HG02852 (cell line): ENCODE measurements around the gene ADAMTS12.

Source experiments
- ATAC-seq: cut with Tn5 transposase; IDR thresholded peaks from one replicate; pipeline ENCODE4 v1.9.1; 2021; ENCODE audit warnings: mild to moderate bottlenecking, moderate library complexity; ENCODE audit not compliant: unreplicated experiment

Gene ADAMTS12

DNA sequence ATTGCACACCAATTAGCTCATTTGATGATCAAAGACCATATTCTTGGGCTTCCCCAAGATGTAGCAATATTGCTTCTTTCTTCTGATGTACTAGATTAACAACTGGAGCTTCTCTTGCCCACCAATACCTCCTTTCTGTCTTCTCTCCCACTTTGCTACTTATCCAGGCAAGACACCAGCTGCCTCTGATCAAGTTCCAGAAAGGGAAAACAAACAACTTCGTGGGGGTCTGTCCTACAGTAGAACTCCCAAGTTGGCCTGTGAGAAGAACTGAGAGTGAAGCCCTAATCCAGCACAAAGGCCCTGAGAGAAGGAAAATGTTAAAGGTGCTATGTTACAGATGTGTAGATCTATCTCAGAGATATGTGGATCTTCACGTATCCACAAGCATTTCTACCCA lies 44.9 kb downstream of the ADAMTS12 start:
- ATAC-seq, result no peak

GRCh38 chr5:33843579-33843978 lies 48.2 kb downstream of the ADAMTS12 start:
- no peak for ATAC-seq

- no peak for ATAC-seq
These were observed 49.3 kb downstream of the ADAMTS12 start for GRCh38 chr5:33842456-33842855.

GRCh38 chr5:33841891-33842290 lies 49.9 kb downstream of the ADAMTS12 start:
- ATAC-seq, result no peak

GRCh38 chr5:33840927-33841547 lies 50.8 kb downstream of the ADAMTS12 start:
- peak; percentile 78 for ATAC-seq

DNA sequence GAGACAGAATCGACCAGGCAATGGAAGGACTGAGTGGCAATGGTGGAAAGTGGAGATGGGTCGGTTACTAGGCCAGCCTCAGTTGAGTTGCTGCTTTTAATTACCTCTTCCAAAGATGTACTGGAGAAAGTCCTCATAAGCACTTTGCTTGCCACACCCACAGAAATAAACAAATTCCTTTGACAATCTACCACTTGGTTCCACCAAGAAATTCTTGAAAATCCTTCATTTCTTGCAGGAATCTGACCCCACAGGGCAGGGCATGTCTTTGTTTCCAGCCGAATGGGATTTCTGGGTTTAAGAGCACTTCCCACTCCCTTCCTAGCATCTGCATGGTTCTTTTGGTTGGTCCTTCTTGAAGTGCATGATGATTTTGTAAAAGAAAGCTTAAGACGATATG lies 54.5 kb downstream of the ADAMTS12 start:
- ATAC-seq, result no peak

- no peak for ATAC-seq
These were observed 57.5 kb downstream of the ADAMTS12 start for GRCh38 chr5:33834334-33834733.

GRCh38 chr5:33833237-33833575 lies 58.6 kb downstream of the ADAMTS12 start:
- ATAC-seq, result no peak

DNA sequence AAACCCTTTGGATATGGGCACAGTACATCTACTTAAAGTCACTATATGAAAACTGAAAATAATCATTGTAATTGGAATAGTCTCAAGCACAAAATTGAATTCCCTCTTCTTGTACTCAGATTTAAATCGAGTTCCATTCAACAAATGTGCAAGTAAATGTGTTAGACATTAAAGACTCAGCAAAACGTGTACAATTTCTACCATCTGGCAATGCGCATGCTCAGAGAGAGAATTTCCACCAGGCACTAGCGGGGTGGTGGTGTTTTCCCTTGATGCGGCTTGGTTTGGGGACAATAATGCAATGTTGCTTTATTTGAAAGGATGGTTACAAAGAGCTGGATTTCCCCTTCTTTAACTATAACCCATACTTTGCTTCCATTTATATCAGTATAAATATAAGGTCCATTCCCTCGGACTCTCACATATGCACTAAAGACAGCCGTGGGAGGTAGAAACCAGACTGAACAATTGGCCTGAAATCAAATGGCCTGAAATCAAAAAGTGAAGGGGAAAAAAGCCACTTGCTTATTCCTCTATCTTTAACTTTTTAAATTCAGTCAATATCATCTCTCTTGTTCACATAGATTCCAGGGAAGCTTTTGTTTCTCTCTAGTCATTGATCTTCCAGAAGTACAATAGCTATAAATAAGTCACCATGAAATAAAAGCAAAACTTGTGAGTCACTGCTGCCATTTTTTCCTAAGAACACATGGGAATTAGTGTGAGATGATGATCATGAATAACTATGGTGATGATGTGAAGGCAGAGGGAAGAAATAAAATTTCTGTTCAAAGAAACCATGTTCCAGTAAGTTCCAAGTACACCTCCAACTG lies 59.2 kb downstream of the ADAMTS12 start:
- no peak for ATAC-seq

DNA sequence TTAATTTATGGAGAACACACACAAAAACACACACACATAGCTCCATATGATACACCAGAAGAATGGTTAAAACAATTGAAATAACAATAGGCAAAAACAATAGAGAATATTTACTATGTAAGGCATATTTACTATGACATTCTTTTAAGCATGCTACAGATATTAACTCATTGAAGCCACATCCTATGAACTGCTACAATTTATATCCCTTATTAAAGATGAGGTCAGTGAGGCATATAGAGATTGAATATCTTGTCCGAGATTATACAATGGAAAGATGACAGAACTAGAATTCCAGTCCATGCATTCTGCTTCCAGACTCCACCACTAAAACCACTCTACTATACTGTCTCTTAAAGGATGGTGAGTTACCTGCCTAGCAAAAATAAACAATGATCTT lies 60.7 kb downstream of the ADAMTS12 start:
- no peak for ATAC-seq

GRCh38 chr5:33829430-33829829 lies 62.4 kb downstream of the ADAMTS12 start:
- no peak for ATAC-seq

DNA sequence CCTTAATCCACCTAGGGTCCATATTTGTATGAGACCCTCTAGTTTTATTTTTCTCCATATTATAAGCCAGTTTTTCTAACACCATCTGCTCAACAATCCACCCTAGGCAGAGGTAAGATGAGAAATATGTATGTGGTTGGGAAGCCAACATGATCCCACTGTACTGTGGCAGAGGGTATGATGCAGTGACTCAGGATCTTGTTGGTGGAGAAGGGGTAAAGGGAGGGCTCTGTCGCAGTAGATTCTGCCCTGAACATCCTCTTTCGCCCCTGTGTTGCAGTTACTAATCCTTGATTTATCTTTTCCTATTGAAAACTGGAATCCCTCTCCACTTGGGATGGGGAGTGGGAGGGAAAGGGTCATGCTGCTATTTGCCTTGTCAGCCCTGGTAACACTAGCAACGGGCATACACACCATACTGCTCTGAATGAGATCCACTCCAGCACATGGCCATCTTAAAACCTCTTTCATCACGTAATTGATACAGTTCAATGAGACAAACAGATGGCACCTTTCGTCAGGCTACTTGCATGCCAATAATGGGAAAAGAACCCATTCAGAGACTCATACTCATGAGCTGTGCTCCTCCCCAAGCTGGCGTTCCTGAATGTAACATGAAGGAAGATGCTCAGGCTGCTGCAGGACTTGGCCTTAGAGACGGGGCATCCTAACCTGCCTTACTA lies 63.0 kb downstream of the ADAMTS12 start:
- ATAC-seq, result no peak

DNA sequence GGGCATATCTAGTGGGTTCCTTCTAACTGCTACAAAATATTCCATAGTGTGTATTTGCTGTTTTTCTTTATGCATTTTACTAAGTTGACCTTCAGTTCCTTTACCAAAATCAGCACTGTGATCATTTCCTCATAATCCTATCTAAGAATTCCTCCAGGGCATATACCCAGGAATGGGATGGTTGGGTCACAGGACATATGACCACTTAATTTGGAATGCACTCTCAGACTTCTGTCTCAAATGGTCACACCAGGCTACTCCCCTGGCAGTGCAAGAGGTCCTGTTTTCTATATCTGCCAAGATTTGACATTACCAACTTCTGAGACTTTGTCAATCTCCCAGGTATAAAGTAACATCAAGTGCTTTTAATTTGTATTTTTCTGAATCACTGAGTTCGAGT lies 63.9 kb downstream of the ADAMTS12 start:
- no peak for ATAC-seq

DNA sequence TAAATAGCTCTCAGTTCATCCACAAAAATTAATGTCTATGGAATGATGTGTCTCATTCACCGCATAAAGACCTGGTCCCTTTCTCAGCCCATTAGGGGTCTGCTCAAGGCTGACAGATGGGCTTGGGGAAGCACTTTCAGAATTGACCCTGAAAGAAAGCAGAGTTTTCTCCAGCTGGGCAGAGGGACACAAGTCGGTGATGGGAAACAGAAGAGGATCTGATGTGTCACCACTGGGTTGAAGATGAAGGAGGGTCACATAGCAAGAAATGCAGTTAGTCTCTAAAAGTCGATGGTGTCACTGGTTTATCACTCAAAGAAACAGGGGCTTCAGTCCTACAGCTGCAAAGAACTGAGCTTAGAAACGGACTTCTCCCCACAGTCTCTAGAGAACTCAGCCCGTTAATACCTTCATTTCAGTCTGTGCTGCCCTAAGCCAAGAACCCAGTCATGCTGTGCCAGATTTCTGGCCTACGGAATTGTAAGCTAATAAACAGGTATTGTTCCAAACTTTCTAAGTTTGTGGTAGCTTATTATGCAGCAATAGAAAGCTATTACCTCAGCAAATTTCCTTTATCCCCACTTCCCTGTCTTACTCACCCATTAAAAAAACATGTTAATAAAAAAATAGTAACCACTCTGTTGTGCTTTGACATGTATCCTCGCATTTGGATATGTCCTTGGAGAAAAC lies 64.6 kb downstream of the ADAMTS12 start:
- no peak for ATAC-seq

- ATAC-seq, result peak; percentile 95
These were observed 67.1 kb downstream of the ADAMTS12 start for GRCh38 chr5:33824516-33825195.

DNA sequence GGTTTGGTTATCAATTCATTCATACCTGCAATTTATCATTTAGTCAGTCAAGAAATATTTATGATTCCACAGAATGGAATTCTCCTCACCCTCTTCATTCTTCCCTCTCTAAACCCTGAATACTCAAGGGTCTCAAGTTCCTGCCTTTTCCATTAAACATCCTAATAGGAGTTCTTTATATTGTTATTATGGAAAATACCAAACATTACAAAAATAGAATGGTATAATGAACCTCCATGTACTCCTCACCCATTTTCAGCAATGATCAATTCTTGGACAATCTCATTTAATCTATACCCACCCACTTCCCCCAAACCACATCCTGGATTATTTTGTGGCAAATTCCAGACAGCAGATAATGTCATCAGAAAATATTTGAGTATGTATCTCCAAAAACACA lies 74.5 kb downstream of the ADAMTS12 start:
- ATAC-seq, result no peak

DNA sequence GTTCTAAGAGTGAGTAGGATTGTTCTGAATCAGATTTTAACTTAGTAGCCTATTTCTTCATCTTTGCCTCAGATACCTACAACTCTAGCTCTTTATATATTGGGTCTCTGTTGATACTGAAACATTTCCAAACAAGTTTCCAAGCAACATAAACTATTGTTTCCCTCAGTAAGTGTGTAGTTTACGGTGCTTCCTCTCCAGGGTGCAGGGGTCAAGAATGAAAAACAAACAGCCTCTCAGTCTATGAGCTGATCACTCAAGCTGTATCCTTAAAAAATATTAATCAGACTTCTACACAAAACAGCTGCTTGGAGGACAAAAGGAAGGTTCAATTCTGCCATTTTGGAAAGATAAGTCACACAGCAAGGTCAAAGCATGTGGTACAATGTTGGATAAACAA lies 75.0 kb downstream of the ADAMTS12 start:
- ATAC-seq, result no peak

- no peak for ATAC-seq
These were observed 79.0 kb downstream of the ADAMTS12 start for GRCh38 chr5:33812746-33813145.

DNA sequence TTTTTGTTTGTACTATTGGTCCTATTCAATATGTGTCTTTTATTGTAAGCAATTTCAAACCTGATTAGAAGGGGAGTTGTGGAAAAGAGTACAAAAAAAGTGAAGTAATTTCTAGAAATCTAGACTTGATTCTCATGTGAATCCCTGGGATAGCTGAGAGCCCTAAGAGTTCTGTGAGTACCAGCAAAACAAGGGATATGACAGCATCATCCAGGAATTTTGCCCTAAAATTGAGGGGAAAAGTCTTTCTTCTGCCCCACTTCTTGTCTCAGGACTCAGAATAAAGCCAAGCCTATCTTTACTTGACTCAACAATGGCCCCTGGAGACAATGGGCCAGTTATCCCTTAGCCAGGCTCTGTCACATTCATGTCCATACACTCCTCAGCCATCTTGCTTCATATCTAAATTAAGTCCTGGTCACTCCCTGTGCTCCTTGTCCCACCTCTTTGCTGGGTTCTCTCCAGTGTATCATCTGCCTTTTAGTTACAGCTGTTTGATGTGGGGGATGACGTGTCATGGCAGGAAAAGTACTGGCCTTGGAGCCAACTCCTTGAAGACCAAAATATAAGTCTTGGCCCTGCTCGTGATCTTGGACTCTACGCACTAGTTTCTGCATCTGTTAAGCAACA lies 81.2 kb downstream of the ADAMTS12 start:
- ATAC-seq, result no peak

- no peak for ATAC-seq
These were observed 81.9 kb downstream of the ADAMTS12 start for GRCh38 chr5:33809936-33810335.
